ENCODE measurements around the gene LTC4S. TPM values are rescaled to one million over a fixed set of nuclear protein-coding genes. Genes with fewer than 3 reads are reported as not detected.

LTC4S gene
- total RNA-seq, 1 donor from 2014 or later = 5.0 TPM

- no peak for DNase-seq (ENCODE audit: low spot score in 2 of 2, unreplicated experiment in 2 of 2)
- peak overlapping the region; percentile 39 for H3K27ac Mint-ChIP-seq
Observed at GRCh38 chr5:179767496-179768100, 26.2 kb upstream of the LTC4S start.

GRCh38 chr5:179768326-179769085 is 25.3 kb upstream of the LTC4S start:
- Mint-ChIP-seq H3K4me1 (peaks cover 13% of the 10 kb centered on the region), H3K27me3 (ENCODE audit: low read depth) (no peaks in the 10 kb centered on the region)
- DNase-seq (ENCODE audit: low spot score in 2 of 2, unreplicated experiment in 2 of 2) = no peak

More at GRCh38 chr5:179767496-179768100, 26.2 kb upstream of the LTC4S start:
- Mint-ChIP-seq H3K4me3 (no peak overlapping the region), H3K27me3 (ENCODE audit: low read depth) (no peaks in the 10 kb centered on the region), H3K4me1 (peaks cover 22% of the 10 kb centered on the region), H3K9me3 (no peaks in the 10 kb centered on the region), H3K36me3 (peaks cover 37% of the 10 kb centered on the region)
- TF ChIP-seq, protein P1, sequence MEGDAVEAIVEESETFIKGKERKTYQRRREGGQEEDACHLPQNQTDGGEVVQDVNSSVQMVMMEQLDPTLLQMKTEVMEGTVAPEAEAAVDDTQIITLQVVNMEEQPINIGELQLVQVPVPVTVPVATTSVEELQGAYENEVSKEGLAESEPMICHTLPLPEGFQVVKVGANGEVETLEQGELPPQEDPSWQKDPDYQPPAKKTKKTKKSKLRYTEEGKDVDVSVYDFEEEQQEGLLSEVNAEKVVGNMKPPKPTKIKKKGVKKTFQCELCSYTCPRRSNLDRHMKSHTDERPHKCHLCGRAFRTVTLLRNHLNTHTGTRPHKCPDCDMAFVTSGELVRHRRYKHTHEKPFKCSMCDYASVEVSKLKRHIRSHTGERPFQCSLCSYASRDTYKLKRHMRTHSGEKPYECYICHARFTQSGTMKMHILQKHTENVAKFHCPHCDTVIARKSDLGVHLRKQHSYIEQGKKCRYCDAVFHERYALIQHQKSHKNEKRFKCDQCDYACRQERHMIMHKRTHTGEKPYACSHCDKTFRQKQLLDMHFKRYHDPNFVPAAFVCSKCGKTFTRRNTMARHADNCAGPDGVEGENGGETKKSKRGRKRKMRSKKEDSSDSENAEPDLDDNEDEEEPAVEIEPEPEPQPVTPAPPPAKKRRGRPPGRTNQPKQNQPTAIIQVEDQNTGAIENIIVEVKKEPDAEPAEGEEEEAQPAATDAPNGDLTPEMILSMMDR (IDR thresholded peaks at IDR 0.05; ENCODE audit: unreplicated experiment) = no peak

DNA sequence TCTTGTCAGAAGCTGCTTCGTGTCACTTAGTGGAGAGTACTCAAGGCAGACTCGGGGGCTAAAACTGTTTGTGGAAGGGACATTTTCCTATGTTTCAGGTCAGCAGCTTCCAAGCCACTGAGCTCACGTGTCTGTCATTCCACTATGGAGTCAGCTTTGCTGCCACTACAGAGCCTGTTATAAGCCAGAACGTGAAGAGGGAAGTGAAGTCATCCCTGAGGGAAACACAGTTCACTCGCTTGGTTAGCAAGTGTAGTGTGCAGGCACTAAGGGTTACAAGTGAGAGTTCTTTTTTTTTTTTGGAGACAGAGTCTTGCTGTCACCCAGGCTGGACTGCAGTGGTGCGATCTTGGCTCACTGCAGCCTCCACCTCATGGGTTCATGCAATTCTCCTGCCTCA is 24.5 kb upstream of the LTC4S start:
- H3K36me3 Mint-ChIP-seq = peaks cover 48% of the 10 kb centered on the region
- H3K4me3 Mint-ChIP-seq = no peak overlapping the region
- H3K27ac Mint-ChIP-seq = peak overlapping the region; percentile 30
- H3K9me3 Mint-ChIP-seq = no peaks in the 10 kb centered on the region
- H3K4me1 Mint-ChIP-seq = peaks cover 6% of the 10 kb centered on the region
- no peaks in the 10 kb centered on the region for H3K27me3 Mint-ChIP-seq (ENCODE audit: low read depth)
- TF ChIP-seq, protein P1 (IDR thresholded peaks at IDR 0.05; ENCODE audit: unreplicated experiment) = no peak
- no peak for DNase-seq (ENCODE audit: low spot score in 2 of 2, unreplicated experiment in 2 of 2)

More at GRCh38 chr5:179768326-179769085, 25.3 kb upstream of the LTC4S start:
- Mint-ChIP-seq H3K27ac (no peak overlapping the region), H3K36me3 (peaks cover 45% of the 10 kb centered on the region), H3K4me3 (no peak overlapping the region), H3K9me3 (no peaks in the 10 kb centered on the region)
- TF ChIP-seq, protein P1 (IDR thresholded peaks at IDR 0.05; ENCODE audit: unreplicated experiment) = no peak

GRCh38 chr5:179769796-179770195 is 24.0 kb upstream of the LTC4S start:
- Mint-ChIP-seq H3K36me3 (peaks cover 48% of the 10 kb centered on the region), H3K27me3 (ENCODE audit: low read depth) (no peaks in the 10 kb centered on the region), H3K9me3 (no peaks in the 10 kb centered on the region), H3K4me1 (peaks cover 6% of the 10 kb centered on the region), H3K27ac (no peak overlapping the region), H3K4me3 (no peak overlapping the region)
- DNase-seq (ENCODE audit: low spot score in 2 of 2, unreplicated experiment in 2 of 2) = no peak
- TF ChIP-seq, protein P1 (IDR thresholded peaks at IDR 0.05; ENCODE audit: unreplicated experiment) = no peak

- peaks cover 47% of the 10 kb centered on the region for H3K36me3 Mint-ChIP-seq
- no peak overlapping the region for H3K27ac Mint-ChIP-seq
- H3K9me3 Mint-ChIP-seq = no peaks in the 10 kb centered on the region
- no peak overlapping the region for H3K4me3 Mint-ChIP-seq
- no peak for DNase-seq (ENCODE audit: low spot score in 2 of 2, unreplicated experiment in 2 of 2)
- TF ChIP-seq, protein P1 (IDR thresholded peaks at IDR 0.05; ENCODE audit: unreplicated experiment) = no peak
- H3K4me1 Mint-ChIP-seq = peaks cover 2% of the 10 kb centered on the region
- no peaks in the 10 kb centered on the region for H3K27me3 Mint-ChIP-seq (ENCODE audit: low read depth)
Observed at GRCh38 chr5:179771311-179771895, 22.4 kb upstream of the LTC4S start.
